HEK293 (cell line): ENCODE data around the gene POU2F2.

ENCODE experiments used
- CTCF ChIA-PET: fragments of 350-600 bp; formaldehyde crosslinking; extraction: SDS; loops from one replicate; lab custom pipeline; 2021; ENCODE audit warnings: antibody characterized with exemption; lab: Yijun Ruan, JAX
- POLR2A ChIA-PET: fragments of 300-600 bp; formaldehyde crosslinking; extraction: SDS; loops from one replicate; lab custom pipeline; 2020; ENCODE audit warnings: antibody characterized with exemption, inconsistent platforms; lab: Yijun Ruan, JAX
- H3K27ac ChIP-seq: fragments of 200-500 bp; sonication (Bioruptor generic); 2 replicates; pipeline ENCODE4 v1.5.1; 2014; ENCODE audit warnings: low read depth, low read length, control low read depth, inconsistent platforms; ENCODE audit errors: extremely low read depth
- H3K36me3 ChIP-seq, 2 experiments: fragments of 200-500 bp in 1 of 2; sonication (Bioruptor generic) in 1 of 2; 1 replicate in 1 of 2; 2 replicates in 1 of 2; pipeline ENCODE4 v1.5.1; 2014 to 2017; ENCODE audit warnings: inconsistent platforms in 2 of 2, low read length in 2 of 2; ENCODE audit not compliant: control insufficient read depth in 2 of 2, insufficient read depth in 1 of 2
- H3K4me1 ChIP-seq: fragments of 200-500 bp; sonication (Bioruptor generic); 2 replicates; pipeline ENCODE4 v1.5.1; 2014; ENCODE audit warnings: mild to moderate bottlenecking, low read length, inconsistent platforms; ENCODE audit not compliant: control insufficient read depth, insufficient read depth
- H3K4me3 ChIP-seq: 2 replicates; pipeline ENCODE4 v1.5.1; 2011; ENCODE audit warnings: low read depth, mild to moderate bottlenecking, control low read depth, low read length, moderate library complexity
- H3K9me3 ChIP-seq: fragments of 200-500 bp; sonication (Bioruptor generic); 2 replicates; pipeline ENCODE4 v1.5.1; 2014; ENCODE audit warnings: low read depth, low read length, inconsistent platforms; ENCODE audit not compliant: control insufficient read depth, insufficient read depth
- AEBP2 ChIP-seq: fragments of 450-650 bp; formaldehyde crosslinking; IDR thresholded peaks from 2 replicates; pipeline ENCODE4 v1.5.1; 2016; ENCODE audit warnings: missing biosample characterization, missing genetic modification characterization, borderline replicate concordance
- ATF2 ChIP-seq: fragments of 450-650 bp; formaldehyde crosslinking; IDR thresholded peaks from 2 replicates; pipeline ENCODE4 v1.5.1; 2016; ENCODE audit warnings: missing biosample characterization, missing genetic modification characterization, low read depth
- BCL11B ChIP-seq: fragments of 450-650 bp; formaldehyde crosslinking; IDR thresholded peaks from 2 replicates; pipeline ENCODE4 v1.5.1; 2016; ENCODE audit warnings: low read depth, missing biosample characterization, missing genetic modification characterization
- PATZ1 ChIP-seq: fragments of 450-650 bp; formaldehyde crosslinking; IDR thresholded peaks from 2 replicates; pipeline ENCODE4 v1.5.1; 2016; ENCODE audit warnings: missing biosample characterization, missing genetic modification characterization
- PRDM1 ChIP-seq: fragments of 450-650 bp; formaldehyde crosslinking; IDR thresholded peaks from 2 replicates; pipeline ENCODE4; 2016; ENCODE audit warnings: missing biosample characterization, missing genetic modification characterization
- PRDM4 ChIP-seq: fragments of 450-650 bp; formaldehyde crosslinking; IDR thresholded peaks from 2 replicates; pipeline ENCODE4 v1.5.1; 2017; ENCODE audit warnings: missing biosample characterization, missing genetic modification characterization
- TCF7L2 ChIP-seq: IDR thresholded peaks from 2 replicates; pipeline ENCODE4 v1.6.1; 2011; ENCODE audit warnings: low read depth, mild to moderate bottlenecking, inconsistent platforms, low read length, moderate library complexity, borderline replicate concordance
- ZBTB26 ChIP-seq: fragments of 450-650 bp; formaldehyde crosslinking; optimal IDR thresholded peaks from 2 replicates; pipeline ENCODE3; 2016; ENCODE audit warnings: missing biosample characterization, mild to moderate bottlenecking, missing genetic modification characterization
- ZFHX2 ChIP-seq: fragments of 450-650 bp; formaldehyde crosslinking; conservative IDR thresholded peaks from 2 replicates; pipeline ENCODE4 v1.5.1; 2016; ENCODE audit warnings: missing biosample characterization, missing genetic modification characterization
- ZFP37 ChIP-seq: fragments of 450-650 bp; formaldehyde crosslinking; IDR thresholded peaks from 2 replicates; pipeline ENCODE4 v1.5.1; 2016; ENCODE audit warnings: missing biosample characterization, missing genetic modification characterization
- ZIC2 ChIP-seq: fragments of 450-650 bp; formaldehyde crosslinking; IDR thresholded peaks from 2 replicates; pipeline ENCODE4 v1.5.1; 2016; ENCODE audit warnings: missing biosample characterization, missing genetic modification characterization
- ZNF132 ChIP-seq: fragments of 450-650 bp; formaldehyde crosslinking; IDR thresholded peaks from 2 replicates; pipeline ENCODE4 v1.5.1; 2017; ENCODE audit warnings: missing biosample characterization, missing genetic modification characterization, borderline replicate concordance
- ZNF16 ChIP-seq: fragments of 450-650 bp; formaldehyde crosslinking; IDR thresholded peaks from 2 replicates; pipeline ENCODE4 v1.5.1; 2016; ENCODE audit warnings: low read depth, missing biosample characterization, missing genetic modification characterization
- ZNF341 ChIP-seq: fragments of 450-650 bp; formaldehyde crosslinking; IDR thresholded peaks from 2 replicates; pipeline ENCODE4; 2016; ENCODE audit warnings: low read depth, missing biosample characterization, missing genetic modification characterization
- ZNF518A ChIP-seq: fragments of 450-650 bp; formaldehyde crosslinking; conservative IDR thresholded peaks from 2 replicates; pipeline ENCODE4 v1.5.1; 2016; ENCODE audit warnings: low read depth, missing biosample characterization, missing genetic modification characterization
- ZNF529 ChIP-seq: fragments of 450-650 bp; formaldehyde crosslinking; IDR thresholded peaks from 2 replicates; pipeline ENCODE4 v1.5.1; 2017; ENCODE audit warnings: missing genetic modification characterization, missing biosample characterization; ENCODE audit not compliant: insufficient replicate concordance
- ZNF571 ChIP-seq: fragments of 450-650 bp; formaldehyde crosslinking; IDR thresholded peaks from 2 replicates; pipeline ENCODE4 v1.5.0; 2017; ENCODE audit warnings: missing biosample characterization, missing genetic modification characterization
- ZNF596 ChIP-seq: fragments of 450-650 bp; IDR thresholded peaks from 2 replicates; pipeline ENCODE4 v1.5.0; 2018; ENCODE audit warnings: missing biosample characterization, mild to moderate bottlenecking, missing genetic modification characterization, moderate library complexity
- ZNF600 ChIP-seq: fragments of 450-650 bp; formaldehyde crosslinking; IDR thresholded peaks from 2 replicates; pipeline ENCODE4 v1.5.1; 2016; ENCODE audit warnings: missing biosample characterization, missing genetic modification characterization
- ZNF654 ChIP-seq: fragments of 450-650 bp; formaldehyde crosslinking; IDR thresholded peaks from 2 replicates; pipeline ENCODE4 v1.5.1; 2016; ENCODE audit warnings: low read depth, missing biosample characterization, missing genetic modification characterization
- ZNF704 ChIP-seq: fragments of 450-650 bp; formaldehyde crosslinking; IDR thresholded peaks from 2 replicates; pipeline ENCODE4 v1.5.1; 2016; ENCODE audit warnings: missing biosample characterization, missing genetic modification characterization

Gene POU2F2

GRCh38 chr19:42113641-42114348 lies 18.5 kb downstream of the POU2F2 start:
- no peaks in the 10 kb centered on the region for H3K36me3 ChIP-seq
- H3K27ac ChIP-seq, result 0 out of 2 replicates have a peak overlapping the region, but pooled peaks have one; percentile 5
- H3K4me3 ChIP-seq, result no peak overlapping the region
- TF ChIP-seq ZNF704, result no peak
- no peak for TF ChIP-seq ZBTB26 (tag by site-specific recombination)
- no peak for TF ChIP-seq ZNF596 (tag by site-specific recombination)
- TF ChIP-seq ZNF571 (tag by site-specific recombination), result no peak
- no peak for TF ChIP-seq ZNF132
- no peak for TF ChIP-seq ZNF16 (tag by site-specific recombination)
- 0 out of 2 replicates have a peak, but pooled peaks have one; percentile 24 for TF ChIP-seq ZFHX2
- TF ChIP-seq BCL11B (tag by site-specific recombination), result no peak
- TF ChIP-seq PRDM1 (tag by site-specific recombination), result peak; percentile 80
- TF ChIP-seq ZNF529, result no peak
- TF ChIP-seq ATF2 (tag by site-specific recombination), result peak; percentile 91
- TF ChIP-seq ZNF600 (tag by site-specific recombination), result peak; percentile 81
- TF ChIP-seq AEBP2 (tag by site-specific recombination), result no peak
- TF ChIP-seq ZNF341, result peak; percentile 42
- TF ChIP-seq ZNF654 (tag by site-specific recombination), result no peak
- TF ChIP-seq ZIC2 (tag by site-specific recombination), result peak; percentile 46; the same call in 1 of the 2 replicates
- TF ChIP-seq ZNF518A (tag by site-specific recombination), result no peak
- no peak for TF ChIP-seq TCF7L2
- no peak for TF ChIP-seq PRDM4
- TF ChIP-seq ZFP37, result peak; percentile 63; the same call in 1 of the 2 replicates
- peak; percentile 60; the same call in 1 of the 2 replicates for TF ChIP-seq PATZ1 (tag by site-specific recombination)

More at GRCh38 chr19:42113641-42114348, 18.5 kb downstream of the POU2F2 start:
- CTCF ChIA-PET, result interaction anchor here (0.5 to 4.6 kb wide), 37 partner anchors 9 to 1635 kb away, joined by 3 to 41 read pairs (median 5); partner anchors contain the start of gene POU2F2
- POLR2A ChIA-PET, result interaction anchor here (0.6 to 1.5 kb wide), 6 partner anchors 10 to 292 kb away, joined by 3 to 7 read pairs (median 3); partner anchors contain the start of genes GSK3A and ZNF574
- Histone ChIP-seq H3K9me3 (no peaks in the 10 kb centered on the region), H3K4me1 (peaks cover 9% of the 10 kb centered on the region; the same call in 1 of the 2 replicates)
